GM19455 (cell line): ENCODE results near the gene ARSB.
"Not testable (repeated sequence)": the region's sequence is repeated elsewhere in the genome, so short reads cannot be mapped to it uniquely, and the experiment has no call there.

Experiments
- ATAC-seq: cut with Tn5 transposase; IDR thresholded peaks from one replicate; pipeline ENCODE4 v1.9.1; 2021; ENCODE audit not compliant: unreplicated experiment

ARSB gene

GRCh38 chr5:78907255-78907891, 77.7 kb downstream of the ARSB start:
- no peak for ATAC-seq

- peak; percentile 76 for ATAC-seq
Measured at GRCh38 chr5:78905084-78905938, 79.8 kb downstream of the ARSB start.

GRCh38 chr5:78903861-78904260, 81.2 kb downstream of the ARSB start:
- no peak for ATAC-seq

- ATAC-seq, result no peak
Measured at GRCh38 chr5:78903353-78903752, 81.8 kb downstream of the ARSB start.

GRCh38 chr5:78899922-78900362, 85.2 kb downstream of the ARSB start:
- ATAC-seq, result no peak

- no peak for ATAC-seq
Measured at GRCh38 chr5:78896132-78896531, 89.0 kb downstream of the ARSB start.

- ATAC-seq, result no peak
Measured at GRCh38 chr5:78895616-78896015, 89.5 kb downstream of the ARSB start.

- no peak for ATAC-seq
Measured at GRCh38 chr5:78893940-78894677, 91.0 kb downstream of the ARSB start.

- ATAC-seq, result no peak
Measured at GRCh38 chr5:78890667-78891379, 94.3 kb downstream of the ARSB start.

- no peak for ATAC-seq
Measured at GRCh38 chr5:78889369-78890140, 95.6 kb downstream of the ARSB start.

GRCh38 chr5:78888580-78889368, 96.3 kb downstream of the ARSB start:
- no peak for ATAC-seq

- peak; percentile 96 for ATAC-seq
Measured at GRCh38 chr5:78887384-78888118, 97.6 kb downstream of the ARSB start.

- ATAC-seq, result no peak
Measured at GRCh38 chr5:78886341-78887230, 98.5 kb downstream of the ARSB start.

GRCh38 chr5:78881884-78882283, 103.2 kb downstream of the ARSB start:
- no peak for ATAC-seq

- no peak for ATAC-seq
Measured at GRCh38 chr5:78879516-78879915, 105.6 kb downstream of the ARSB start.

GRCh38 chr5:78866076-78866475, 119.0 kb downstream of the ARSB start:
- ATAC-seq, result not testable (repeated sequence)

GRCh38 chr5:78858364-78858763, 126.7 kb downstream of the ARSB start:
- ATAC-seq, result no peak

- ATAC-seq, result no peak
Measured at GRCh38 chr5:78855026-78855425, 130.1 kb downstream of the ARSB start.
